Suprapubic skin (tissue), 4 donors: ENCODE measurements around the gene PDXP.

Experiments used
- CTCF ChIP-seq, 2 donors: fragments of 200-600 bp in 1 of 2; fragments of 450-650 bp in 1 of 2; sonication (generic) in 1 of 2; IDR thresholded peaks; one replicate each; pipeline ENCODE4 v1.5.1; 2016 to 2019; ENCODE audit warnings: antibody characterized with exemption in 2 of 2, mild to moderate bottlenecking in 1 of 2, moderate library complexity in 1 of 2
- EP300 ChIP-seq: sonication (generic); formaldehyde crosslinking; IDR thresholded peaks from one replicate; pipeline ENCODE4 v1.6.1; 2017; ENCODE audit warnings: antibody characterized with exemption
- POLR2A ChIP-seq, 2 donors: fragments of 450-650 bp; IDR thresholded peaks; one replicate each; pipeline ENCODE4 v1.6.1; 2017; ENCODE audit warnings: antibody characterized with exemption in 2 of 2, mild to moderate bottlenecking in 2 of 2, moderate library complexity in 2 of 2
- POLR2AphosphoS5 ChIP-seq, 3 donors: sonication (generic); formaldehyde crosslinking; IDR thresholded peaks; one replicate each; pipeline ENCODE4 v1.6.1; 2017; ENCODE audit warnings: antibody characterized with exemption in 3 of 3

GRCh38 chr22:37665487-37665886 lies 7.0 kb downstream of the PDXP start:
- TF ChIP-seq CTCF (IDR thresholded peaks at IDR 0.05) (no peak), EP300 (no peak), POLR2A (IDR thresholded peaks at IDR 0.05) (no peak), POLR2AphosphoS5 (IDR thresholded peaks at IDR 0.05) (no peak)
